HepG2 (cell line): ENCODE data around the gene FAM174C. TPM values are rescaled to one million over a fixed set of nuclear protein-coding genes. Genes with fewer than 3 reads are reported as not detected.
A peak's percentile ranks its signal among the peaks of the same experiment; 100 is the strongest.

Experiments
- ATAC-seq: fragments of 200-7000 bp; cut with Tn5 transposase; 3 replicates; pipeline ENCODE4 v1.9.1; 2020; ENCODE audit warnings: mild to moderate bottlenecking, moderate library complexity
- BruUV-seq: library from RNA; stranded (reverse); fragments of 400-500 nt; replicated peaks from 2 replicates; lab custom pipeline; 2021; lab: Mats Ljungman, UMichigan
- CTCF ChIA-PET: fragments of 300-600 bp; formaldehyde crosslinking; extraction: SDS; loops from one replicate; lab custom pipeline; 2021; ENCODE audit warnings: low total read pairs, inconsistent platforms, low intra/inter-chr PET ratio; lab: Yijun Ruan, JAX
- POLR2A ChIA-PET: fragments of 350-600 bp; sonication (Branson Sonifier 250); formaldehyde crosslinking; loops from one replicate; lab custom pipeline; 2020; ENCODE audit warnings: antibody characterized with exemption, inconsistent platforms; lab: Yijun Ruan, JAX
- DNase-seq: peaks from one replicate; pipeline ENCODE4 v3.0.0-alpha.2; 2015; ENCODE audit warnings: low spot score
- FAIRE-seq: peaks from 3 replicates; lab custom pipeline; 2011; peaks lifted over from hg19 to GRCh38; lab: Jason Lieb, UNC
- H2AFZ ChIP-seq: one replicate; pipeline ENCODE4 v1.6.1; 2011; ENCODE audit warnings: low read length, inconsistent platforms
- H3K27ac ChIP-seq: fragments of 300-600 bp; 3 replicates; pipeline ENCODE4 v1.8.0; 2011; ENCODE audit warnings: mixed run types, mild to moderate bottlenecking, mixed read lengths, low read length, inconsistent platforms; ENCODE audit not compliant: insufficient read depth; ENCODE audit errors: extremely low read length
- H3K27me3 ChIP-seq, 2 experiments: fragments of 200-600 bp in 1 of 2; 2 replicates in 1 of 2; 3 replicates in 1 of 2; pipeline versions ENCODE4 v1.6.0 to v1.8.0; 2011; ENCODE audit warnings: low read length in 2 of 2, mild to moderate bottlenecking in 2 of 2, moderate library complexity in 2 of 2, inconsistent platforms in 1 of 2; ENCODE audit not compliant: insufficient read depth in 2 of 2, control insufficient read depth in 1 of 2
- H3K36me3 ChIP-seq, 2 experiments: fragments of 200-600 bp in 1 of 2; replicated peaks in 1 of 2; 2 replicates in 1 of 2; 3 replicates in 1 of 2; pipeline versions ENCODE4 v1.5.1 to v1.8.0; 2011; ENCODE audit warnings: low read length in 2 of 2, inconsistent platforms in 1 of 2; ENCODE audit not compliant: insufficient read depth in 2 of 2, control insufficient read depth in 1 of 2
- H3K4me1 ChIP-seq: 2 replicates; pipeline ENCODE4 v1.5.1; 2012; ENCODE audit warnings: low read length, inconsistent platforms; ENCODE audit not compliant: insufficient read depth
- H3K4me2 ChIP-seq: 2 replicates; pipeline ENCODE4 v1.6.0; 2011; ENCODE audit warnings: low read depth, low read length, inconsistent platforms
- H3K4me3 ChIP-seq, 3 experiments: fragments of 200-600 bp in 1 of 3; sonication (generic), shearing (Covaris generic) in 1 of 3; replicated peaks in 1 of 3; 2 replicates each; pipeline ENCODE4 v1.5.1; 2011 to 2016; ENCODE audit warnings: low read length in 3 of 3, inconsistent platforms in 2 of 3, low read depth in 2 of 3, mild to moderate bottlenecking in 2 of 3, control low read depth in 1 of 3, mixed read lengths in 1 of 3; ENCODE audit not compliant: insufficient read depth in 1 of 3
- H3K79me2 ChIP-seq: one replicate; pipeline ENCODE4 v1.6.1; 2011; ENCODE audit warnings: low read length, inconsistent platforms; ENCODE audit not compliant: insufficient read depth
- H3K9ac ChIP-seq: 2 replicates; pipeline ENCODE4 v1.6.0; 2011; ENCODE audit warnings: mild to moderate bottlenecking, low read depth, low read length, inconsistent platforms; ENCODE audit not compliant: insufficient read depth
- H3K9me3 ChIP-seq: 2 replicates; pipeline ENCODE4 v1.5.1; 2012; ENCODE audit warnings: mild to moderate bottlenecking, low read length
- H4K20me1 ChIP-seq: 2 replicates; pipeline ENCODE4 v1.6.0; 2011; ENCODE audit warnings: inconsistent platforms, mild to moderate bottlenecking, low read length, moderate library complexity; ENCODE audit not compliant: insufficient read depth
- AGO2 ChIP-seq: fragments of 200-400 bp; formaldehyde crosslinking; optimal IDR thresholded peaks from 2 replicates; pipeline ENCODE3; 2017; ENCODE audit warnings: mild to moderate bottlenecking, low read depth, low read length, moderate library complexity
- ATF7-NPFF ChIP-seq: sonication (generic); formaldehyde crosslinking; IDR thresholded peaks from 2 replicates; pipeline ENCODE4 v1.8.1; 2023; ENCODE audit warnings: mild to moderate bottlenecking, low read depth, missing genetic modification reagents, moderate library complexity
- EEA1 ChIP-seq: sonication (generic); formaldehyde crosslinking; IDR thresholded peaks from 2 replicates; pipeline ENCODE4 v1.5.1; 2020; ENCODE audit warnings: mild to moderate bottlenecking, missing genetic modification reagents, borderline replicate concordance
- IRX3 ChIP-seq: sonication (generic); formaldehyde crosslinking; IDR thresholded peaks from 2 replicates; pipeline ENCODE4 v1.8.1; 2023; ENCODE audit warnings: mild to moderate bottlenecking, low read depth, missing genetic modification reagents, borderline replicate concordance
- NFRKB ChIP-seq: fragments of 450-650 bp; IDR thresholded peaks from 2 replicates; pipeline ENCODE4 v1.6.1; 2017
- NR3C1 ChIP-seq: sonication (generic); formaldehyde crosslinking; IDR thresholded peaks from 2 replicates; pipeline ENCODE4 v1.4.0; 2020; ENCODE audit warnings: missing genetic modification reagents
- ZBTB8A ChIP-seq: sonication (generic); formaldehyde crosslinking; IDR thresholded peaks from 2 replicates; pipeline ENCODE4 v1.4.0; 2020; ENCODE audit warnings: mild to moderate bottlenecking, low read depth, missing genetic modification reagents, borderline replicate concordance
- ZFP90 ChIP-seq: sonication (generic); formaldehyde crosslinking; IDR thresholded peaks from 2 replicates; pipeline ENCODE4 v1.8.0; 2022; ENCODE audit warnings: missing genetic modification reagents, mild to moderate bottlenecking, inconsistent platforms, borderline replicate concordance
- ZNF574 ChIP-seq: sonication (generic); formaldehyde crosslinking; IDR thresholded peaks from 2 replicates; pipeline ENCODE4 v1.4.0; 2020; ENCODE audit warnings: missing genetic modification reagents
- ZNF607 ChIP-seq: sonication (generic); formaldehyde crosslinking; IDR thresholded peaks from 2 replicates; pipeline ENCODE4 v1.5.1; 2020; ENCODE audit warnings: missing genetic modification reagents, mild to moderate bottlenecking, borderline replicate concordance
- WGBS: methylation state at CpG from one replicate; pipeline ENCODE4 v1.1.6; 2017; ENCODE audit warnings: low lambda C conversion rate; 5-methylcytosine and 5-hydroxymethylcytosine counted together
- in situ Hi-C: cut with HindIII; loops from 2 replicates; pipeline ENCODE4 v1.10.0; 2017; ENCODE audit warnings: low pct_unique_long_range_greater_than_20kb; ENCODE audit not compliant: extremely low pct_ligation_motif_present
- intact Hi-C: fragments of 100-400 bp; cut with micrococcal nuclease; formaldehyde crosslinking; loops from one replicate; pipeline ENCODE4 v1.10.0; 2022; ENCODE audit not compliant: unreplicated experiment
- polyA plus RNA-seq, 8 experiments: library from polyadenylated mRNA; depleted of rRNA in 3 of 8; stranded (reverse) in 7 of 8; unstranded in 1 of 8; fragments of >200 nt; fragmentation: Illumina TruSeq in 4 of 8; extraction: Trizol in 4 of 8; gene quantifications; 2 replicates each; pipeline versions ENCODE4 v1.2.1 to v1.2.3, GENCODE V29; 2011 to 2016; ENCODE audit warnings: low read depth in 4 of 8, missing spikeins in 1 of 8, mixed read lengths in 1 of 8; ENCODE audit not compliant: insufficient read depth in 1 of 8
- total RNA-seq, 5 experiments: library from RNA; depleted of rRNA; stranded (reverse); fragments of >200 nt; fragmentation: Illumina TruSeq; extraction: Trizol; gene quantifications; 2 replicates each; pipeline ENCODE4 v1.2.3, GENCODE V29; 2016; ENCODE audit warnings: low read depth in 1 of 5

The FAM174C gene
- total and polyA plus RNA-seq, 2 of the 13 experiments (the other 11 are each of a cell fraction or from before 2014, with no cell fraction given) = 19.5 to 31.3 TPM

GRCh38 chr19:1235625-1236538, 39.4 kb upstream of the FAM174C start:
- POLR2A ChIA-PET = interaction anchor here (0.9 kb wide), 1 partner anchor 33 kb away, joined by 4 read pairs; the partner anchor contains the start of gene CIRBP
- ATAC-seq (no peak), FAIRE-seq (no peak), DNase-seq (no peak)
- Histone ChIP-seq H3K27ac (no peak overlapping the region), H3K4me3 (no peak overlapping the region), H3K36me3 (peaks cover 0 to 3% of the 10 kb centered on the region in 2 experiments; a peak in 1 of 5 replicates), H3K79me2 (no peaks in the 10 kb centered on the region), H3K4me1 (peaks cover 41% of the 10 kb centered on the region), H3K9me3 (no peaks in the 10 kb centered on the region), H3K4me2 (no peak overlapping the region), H3K9ac (no peak overlapping the region), H3K27me3 (no peaks in the 10 kb centered on the region), H2AFZ (no peak overlapping the region), H4K20me1 (no peaks in the 10 kb centered on the region)
- intact Hi-C loops (no loop called here), in situ Hi-C loops (no loop called here)
- BruUV-seq = no TSS peak
- CTCF ChIA-PET = no interaction called here
- 89% methylated on average over 20 of the region's 39 CpGs for WGBS
- TF ChIP-seq NR3C1 (CRISPR knock-in tag) (no peak), ZBTB8A (no peak), NFRKB (no peak), ZFP90 (CRISPR knock-in tag) (no peak), IRX3 (CRISPR knock-in tag) (no peak), ZNF574 (no peak), ATF7-NPFF (no peak), EEA1 (0 out of 2 replicates have a peak, but pooled peaks have one; percentile 38), AGO2 (peak; percentile 32), ZNF607 (CRISPR knock-in tag) (no peak)
